MM.1S (cell line): ENCODE data around the gene PATL1.

Experiments used
- CTCF ChIP-seq: fragments of 300-600 bp; sonication (generic); IDR thresholded peaks from 2 replicates; pipeline ENCODE4 v1.5.1; 2016; ENCODE audit warnings: antibody characterized with exemption, low read length, mixed read lengths
- EZH2 ChIP-seq: fragments of 300-600 bp; sonication (generic); optimal IDR thresholded peaks from 2 replicates; pipeline ENCODE3; 2017; ENCODE audit warnings: low read depth, mild to moderate bottlenecking, antibody characterized with exemption, low read length, mixed read lengths
- EZH2phosphoT487 ChIP-seq: fragments of 300-600 bp; sonication (generic); IDR thresholded peaks from 2 replicates; pipeline ENCODE4 v1.6.1; 2018; ENCODE audit warnings: antibody characterized with exemption, low read length

- TF ChIP-seq CTCF (no peak), EZH2 (no peak), EZH2phosphoT487 (no peak)
Measured at GRCh38 chr11:59629996-59630395, 38.8 kb downstream of the PATL1 start.
